ENCODE results near the gene PPP1R1C.
"Not testable (repeated sequence)": the region's sequence is repeated elsewhere in the genome, so short reads cannot be mapped to it uniquely, and the experiment has no call there.

Gene PPP1R1C

GRCh38 chr2:182014284-182014683, 28.6 kb downstream of the PPP1R1C start:
- DNase-seq (ENCODE audit: low read depth in 4 of 4, low spot score in 1 of 4): no peak

- DNase-seq (ENCODE audit: low read depth in 4 of 4, low spot score in 1 of 4): no peak
Measured at GRCh38 chr2:182015334-182016109, 29.9 kb downstream of the PPP1R1C start.

GRCh38 chr2:182018218-182018617, 32.6 kb downstream of the PPP1R1C start:
- DNase-seq (ENCODE audit: low read depth in 4 of 4, low spot score in 1 of 4): no peak

- DNase-seq (ENCODE audit: low read depth in 4 of 4, low spot score in 1 of 4): no peak
Measured at GRCh38 chr2:182019731-182020130, 34.1 kb downstream of the PPP1R1C start.

GRCh38 chr2:182020286-182021070, 34.8 kb downstream of the PPP1R1C start:
- no peak for DNase-seq (ENCODE audit: low read depth in 4 of 4, low spot score in 1 of 4)

- DNase-seq (ENCODE audit: low read depth in 4 of 4, low spot score in 1 of 4): no peak
Measured at GRCh38 chr2:182023235-182023634, 37.6 kb downstream of the PPP1R1C start.

- not testable (repeated sequence) for DNase-seq (ENCODE audit: low read depth in 4 of 4, low spot score in 1 of 4)
Measured at GRCh38 chr2:182030875-182031274, 45.2 kb downstream of the PPP1R1C start.

GRCh38 chr2:182031956-182032355, 46.3 kb downstream of the PPP1R1C start:
- no peak for DNase-seq (ENCODE audit: low read depth in 4 of 4, low spot score in 1 of 4)

GRCh38 chr2:182033449-182033848, 47.8 kb downstream of the PPP1R1C start:
- no peak for DNase-seq (ENCODE audit: low read depth in 4 of 4, low spot score in 1 of 4)

GRCh38 chr2:182038576-182038975, 52.9 kb downstream of the PPP1R1C start:
- no peak for DNase-seq (ENCODE audit: low read depth in 4 of 4, low spot score in 1 of 4)

- no peak for DNase-seq (ENCODE audit: low read depth in 4 of 4, low spot score in 1 of 4)
Measured at GRCh38 chr2:182043021-182043420, 57.4 kb downstream of the PPP1R1C start.

GRCh38 chr2:182043861-182044260, 58.2 kb downstream of the PPP1R1C start:
- DNase-seq (ENCODE audit: low read depth in 4 of 4, low spot score in 1 of 4): no peak

GRCh38 chr2:182047544-182047943, 61.9 kb downstream of the PPP1R1C start:
- DNase-seq (ENCODE audit: low read depth in 4 of 4, low spot score in 1 of 4): no peak

- no peak for DNase-seq (ENCODE audit: low read depth in 4 of 4, low spot score in 1 of 4)
Measured at GRCh38 chr2:182048088-182048487, 62.4 kb downstream of the PPP1R1C start.

GRCh38 chr2:182048621-182049020, 63.0 kb downstream of the PPP1R1C start:
- no peak for DNase-seq (ENCODE audit: low read depth in 4 of 4, low spot score in 1 of 4)

- DNase-seq (ENCODE audit: low read depth in 4 of 4, low spot score in 1 of 4): no peak
Measured at GRCh38 chr2:182049372-182050148, 63.9 kb downstream of the PPP1R1C start.

GRCh38 chr2:182050333-182051135, 64.9 kb downstream of the PPP1R1C start:
- DNase-seq (ENCODE audit: low read depth in 4 of 4, low spot score in 1 of 4): no peak

GRCh38 chr2:182055993-182056392, 70.3 kb downstream of the PPP1R1C start:
- no peak for DNase-seq (ENCODE audit: low read depth in 4 of 4, low spot score in 1 of 4)

GRCh38 chr2:182057002-182057401, 71.3 kb downstream of the PPP1R1C start:
- no peak for DNase-seq (ENCODE audit: low read depth in 4 of 4, low spot score in 1 of 4)

- DNase-seq (ENCODE audit: low read depth in 4 of 4, low spot score in 1 of 4): no peak
Measured at GRCh38 chr2:182058056-182058455, 72.4 kb downstream of the PPP1R1C start.

GRCh38 chr2:182061739-182062138, 76.1 kb downstream of the PPP1R1C start:
- DNase-seq (ENCODE audit: low read depth in 4 of 4, low spot score in 1 of 4): no peak

Data from stimulated activated CD4-positive, alpha-beta T cell treated with anti-CD3 and anti-CD28 coated beads, Interleukin-1b, Interleukin-23, amount 100 ng/mL, for 24 hours (primary cell).